HG03575 (cell line): ENCODE measurements around the gene TBL2.
"Not testable (repeated sequence)": the region's sequence is repeated elsewhere in the genome, so short reads cannot be mapped to it uniquely, and the experiment has no call there.

ENCODE experiments used
- ATAC-seq: cut with Tn5 transposase; IDR thresholded peaks from one replicate; pipeline ENCODE4 v1.9.1; 2021; ENCODE audit not compliant: unreplicated experiment, insufficient number of reproducible peaks, low FRiP score; ENCODE audit errors: extremely low read depth

TBL2 gene

DNA sequence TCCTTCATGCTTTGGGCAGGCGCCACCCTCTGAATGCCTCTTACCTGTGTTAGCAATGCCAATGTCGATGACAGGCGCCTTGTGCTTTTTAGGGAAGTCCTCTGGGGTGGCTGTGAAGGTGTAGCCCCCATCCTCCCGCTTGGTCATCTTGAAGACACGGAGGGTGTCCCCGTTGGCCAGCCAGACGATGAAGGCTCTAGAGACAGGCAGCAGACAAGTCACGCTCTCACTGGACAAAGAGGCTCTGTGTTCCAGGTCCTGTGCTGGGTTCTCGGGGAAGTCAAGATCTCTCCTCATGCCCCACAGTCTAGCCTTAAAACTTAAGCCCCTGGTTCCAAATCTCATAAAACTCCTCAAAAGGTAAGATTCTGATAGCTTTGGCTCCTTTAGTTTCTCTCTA, 5.1 kb downstream of the TBL2 start:
- no peak for ATAC-seq

DNA sequence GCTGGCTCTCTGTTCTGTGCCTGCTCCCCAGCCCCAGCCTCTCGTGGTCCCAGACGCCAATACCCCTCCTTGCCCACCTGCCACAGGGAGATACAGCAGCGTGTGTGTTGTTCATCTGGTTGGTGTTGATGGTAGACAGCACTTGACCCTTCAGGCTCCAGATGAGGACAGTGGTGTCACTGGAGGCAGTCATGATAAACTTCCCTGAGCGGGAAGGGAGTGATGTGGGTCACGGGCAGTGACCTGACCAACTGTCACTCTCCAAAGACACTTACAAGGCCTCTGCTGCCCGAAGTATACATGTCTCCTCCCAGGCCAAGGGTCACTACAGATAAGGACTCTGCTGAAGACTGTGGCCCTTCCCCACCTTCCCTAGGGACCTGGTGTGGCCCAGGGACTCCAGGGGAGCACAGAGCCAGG, 5.6 kb downstream of the TBL2 start:
- no peak for ATAC-seq

DNA sequence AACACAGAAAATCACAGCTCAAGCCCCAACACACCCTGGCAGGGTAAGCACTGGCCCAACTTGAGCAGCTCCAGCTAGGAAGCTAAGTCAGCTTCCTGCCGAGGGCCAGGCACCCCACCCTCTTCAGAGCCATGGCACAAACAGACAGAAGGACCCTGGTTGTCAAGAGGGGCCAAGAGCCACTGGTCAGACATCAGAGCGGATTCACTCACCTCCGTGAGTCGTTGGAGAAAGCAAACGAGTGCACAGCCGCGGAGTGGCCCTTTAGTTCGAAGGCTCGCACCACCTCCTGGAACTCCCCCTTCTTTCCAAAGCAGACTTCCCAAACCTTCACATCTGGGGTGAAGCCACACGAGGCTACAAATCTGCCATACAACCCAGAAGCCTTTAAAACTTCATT, 7.4 kb downstream of the TBL2 start:
- no peak for ATAC-seq

DNA sequence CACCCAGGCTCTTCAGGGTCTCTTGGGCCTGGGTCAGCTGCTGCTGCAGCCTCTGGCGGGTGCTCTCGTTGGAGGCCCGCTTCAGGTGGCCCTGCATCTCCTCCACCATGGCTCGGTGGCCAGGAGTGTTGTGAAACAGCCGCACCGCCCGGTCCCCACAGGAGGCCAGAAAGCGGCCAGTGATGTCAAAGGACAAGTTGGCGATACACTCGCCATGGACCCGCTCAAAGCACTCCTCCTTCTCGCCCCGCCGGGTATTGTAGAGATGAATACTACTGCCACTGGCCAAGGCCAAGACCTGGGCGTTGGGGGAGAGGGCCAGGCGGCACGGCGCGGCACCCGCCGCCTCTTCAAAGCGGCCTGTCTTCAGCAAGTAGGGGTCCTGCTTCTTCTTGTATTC, 7.9 kb downstream of the TBL2 start:
- ATAC-seq: no peak

DNA sequence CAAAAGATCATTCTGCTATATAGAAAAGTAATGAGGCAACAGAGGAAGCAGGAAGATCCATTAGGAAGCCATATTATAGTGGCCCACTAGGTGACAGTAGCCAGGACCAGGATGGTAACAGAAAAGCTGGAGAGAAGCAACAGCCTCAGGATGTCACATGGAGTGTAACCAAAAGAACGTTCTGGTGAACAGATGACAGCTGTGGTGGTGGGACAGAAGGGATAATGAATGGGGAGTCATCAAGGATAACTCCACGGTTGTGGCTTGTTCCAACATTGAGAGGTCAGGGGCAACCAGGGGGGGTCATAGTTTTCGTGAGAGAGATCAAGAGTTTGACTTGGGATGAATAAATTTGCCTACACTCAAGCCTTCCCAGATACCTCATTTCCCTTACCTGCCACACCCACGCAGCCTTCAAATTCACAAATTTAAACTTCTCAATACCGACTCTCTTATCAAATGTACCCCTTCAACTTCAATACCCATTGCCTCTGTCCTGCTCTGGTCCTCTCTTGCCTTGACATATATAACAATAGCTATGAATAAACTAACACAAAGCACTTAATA, 9.3 kb downstream of the TBL2 start:
- no peak for ATAC-seq

DNA sequence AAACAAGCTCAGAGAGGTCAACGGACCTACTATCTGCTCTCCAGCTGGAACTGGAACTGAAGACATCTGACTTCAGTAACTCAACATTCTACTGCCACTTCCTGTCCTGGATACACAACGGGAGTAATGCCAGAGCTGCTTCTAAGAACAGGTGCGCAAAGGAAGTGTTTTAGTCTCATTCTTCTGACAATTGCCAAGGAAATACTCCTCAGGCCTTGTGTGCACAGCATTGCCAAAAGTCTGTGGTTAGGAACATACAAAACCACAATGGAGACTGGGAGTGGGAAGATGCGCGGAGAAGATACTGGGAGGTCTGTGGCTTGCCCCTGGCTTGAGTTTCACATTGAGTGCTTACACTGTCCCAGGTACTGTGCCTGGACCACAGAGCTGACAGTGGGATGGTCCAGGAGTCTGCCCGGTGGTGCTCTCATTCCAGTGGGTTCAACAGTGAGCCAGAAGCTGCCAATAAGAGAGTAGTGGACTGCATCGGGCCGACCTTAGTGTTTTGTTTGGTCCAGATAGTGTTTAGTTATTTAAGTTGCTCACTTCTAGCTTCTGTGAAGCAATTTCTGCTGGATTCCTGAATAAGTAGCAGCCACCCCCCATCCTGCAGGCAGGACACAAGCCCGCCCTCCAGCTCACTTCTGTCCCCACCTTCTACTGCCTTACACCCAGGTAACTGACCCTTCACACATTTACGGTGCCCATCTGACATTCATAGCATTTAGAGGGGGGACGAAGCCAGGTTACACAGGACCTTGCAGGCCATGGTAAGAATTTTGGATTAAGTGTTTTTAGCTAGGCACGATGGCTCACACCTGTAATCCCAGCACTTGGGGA, 10.3 kb downstream of the TBL2 start:
- ATAC-seq: no peak

DNA sequence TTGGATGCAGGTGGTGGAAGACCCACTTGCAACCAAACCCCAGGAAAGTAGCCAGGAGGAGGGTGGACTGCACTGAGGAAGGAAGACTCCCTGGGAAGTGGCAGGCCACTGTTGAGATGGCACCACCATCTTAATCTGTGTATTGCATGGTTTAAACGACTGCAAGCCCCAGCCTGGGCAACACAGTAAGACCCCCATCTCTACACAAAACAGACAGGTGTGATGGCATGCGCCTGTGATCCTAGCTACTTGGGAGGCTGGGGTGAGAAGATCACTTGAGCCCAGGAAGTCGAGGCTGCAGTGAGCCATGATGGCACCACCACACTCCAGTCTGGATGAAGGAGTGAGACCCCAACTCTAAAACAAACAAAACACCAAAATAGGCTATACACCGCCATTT, 11.2 kb downstream of the TBL2 start:
- no peak for ATAC-seq

DNA sequence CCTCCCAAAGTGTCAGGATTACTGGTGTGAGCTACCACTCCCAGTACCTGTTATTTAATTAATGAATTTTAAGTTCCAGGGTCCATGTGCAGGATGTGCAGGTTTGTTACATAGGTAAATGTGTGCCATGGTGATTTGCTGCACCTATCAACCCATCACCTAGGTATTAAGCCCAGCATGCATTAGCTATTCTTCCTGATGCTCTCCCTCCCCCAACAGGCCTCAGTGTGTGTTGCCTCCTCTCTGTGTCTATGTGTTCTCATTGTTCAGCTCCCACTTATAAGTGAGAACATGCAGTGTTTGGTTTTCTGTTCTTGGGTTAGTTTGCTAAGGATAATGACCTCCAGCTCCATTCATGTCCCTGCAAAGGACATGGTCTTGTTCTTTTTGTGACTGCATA, 11.9 kb downstream of the TBL2 start:
- not testable (repeated sequence) for ATAC-seq

DNA sequence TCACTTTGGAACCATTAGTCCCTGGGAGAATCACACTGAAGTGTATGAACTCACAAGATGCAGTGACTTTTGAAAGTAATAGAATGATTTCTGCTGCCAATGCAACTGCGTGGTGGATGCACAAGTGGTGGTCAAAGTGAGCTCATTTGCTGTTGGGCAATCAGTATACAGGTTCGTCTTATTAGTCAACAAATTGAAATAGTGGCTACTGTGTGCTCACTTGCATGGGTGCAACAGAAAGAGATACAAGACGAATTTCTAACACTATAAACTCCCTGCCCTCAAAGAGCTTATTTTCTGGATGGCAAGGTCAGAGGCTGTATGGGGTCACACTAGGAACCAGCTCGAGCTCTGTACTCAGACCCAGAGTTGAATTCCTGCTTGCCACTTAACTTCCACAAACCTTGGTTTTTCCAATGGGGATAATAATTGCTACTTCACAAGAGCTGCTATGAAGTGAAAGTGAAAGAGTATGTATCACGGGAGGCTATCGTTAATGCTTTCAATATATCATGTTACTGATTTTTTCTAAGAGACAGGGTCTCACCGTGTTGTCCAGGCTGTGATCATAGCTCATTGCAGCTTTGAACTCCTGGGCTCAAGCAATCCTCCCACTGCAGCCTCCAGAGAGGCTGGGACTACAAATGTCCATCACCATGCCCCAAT, 12.6 kb downstream of the TBL2 start:
- no peak for ATAC-seq

DNA sequence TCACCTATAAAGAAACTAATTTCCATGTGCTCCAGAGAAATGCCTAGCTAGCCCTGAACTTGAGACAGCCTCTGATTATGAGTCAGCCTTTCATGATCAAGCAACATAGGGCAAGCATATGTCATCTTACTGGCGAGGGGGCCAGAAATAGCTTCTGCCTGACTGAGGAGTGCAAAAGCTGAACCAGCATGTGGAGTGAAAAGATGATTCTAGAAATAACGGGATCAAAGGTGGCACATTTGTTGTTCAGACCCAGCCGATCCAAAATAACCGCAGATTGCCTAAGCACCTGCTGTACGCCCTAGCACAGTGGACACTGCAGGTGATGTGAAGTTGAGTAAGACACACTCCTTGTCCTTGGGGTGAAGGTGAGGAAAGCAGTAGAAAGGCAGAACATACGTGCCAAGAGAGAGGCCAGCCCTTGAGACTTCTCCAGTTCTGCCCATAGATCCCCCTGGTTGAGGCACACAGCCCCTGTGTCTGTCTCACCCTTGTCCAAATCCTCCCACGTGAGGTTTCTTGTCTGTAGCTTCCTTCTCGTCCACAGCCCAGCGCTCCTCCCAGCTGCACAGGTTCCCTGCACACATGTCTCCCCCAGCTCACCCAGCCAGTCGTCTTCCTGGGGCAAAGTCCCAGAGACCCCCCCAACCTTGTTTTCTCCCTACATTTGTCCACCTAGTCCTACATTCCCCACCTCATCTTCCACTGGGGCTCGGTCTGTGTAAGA, 18.1 kb downstream of the TBL2 start:
- no peak for ATAC-seq

DNA sequence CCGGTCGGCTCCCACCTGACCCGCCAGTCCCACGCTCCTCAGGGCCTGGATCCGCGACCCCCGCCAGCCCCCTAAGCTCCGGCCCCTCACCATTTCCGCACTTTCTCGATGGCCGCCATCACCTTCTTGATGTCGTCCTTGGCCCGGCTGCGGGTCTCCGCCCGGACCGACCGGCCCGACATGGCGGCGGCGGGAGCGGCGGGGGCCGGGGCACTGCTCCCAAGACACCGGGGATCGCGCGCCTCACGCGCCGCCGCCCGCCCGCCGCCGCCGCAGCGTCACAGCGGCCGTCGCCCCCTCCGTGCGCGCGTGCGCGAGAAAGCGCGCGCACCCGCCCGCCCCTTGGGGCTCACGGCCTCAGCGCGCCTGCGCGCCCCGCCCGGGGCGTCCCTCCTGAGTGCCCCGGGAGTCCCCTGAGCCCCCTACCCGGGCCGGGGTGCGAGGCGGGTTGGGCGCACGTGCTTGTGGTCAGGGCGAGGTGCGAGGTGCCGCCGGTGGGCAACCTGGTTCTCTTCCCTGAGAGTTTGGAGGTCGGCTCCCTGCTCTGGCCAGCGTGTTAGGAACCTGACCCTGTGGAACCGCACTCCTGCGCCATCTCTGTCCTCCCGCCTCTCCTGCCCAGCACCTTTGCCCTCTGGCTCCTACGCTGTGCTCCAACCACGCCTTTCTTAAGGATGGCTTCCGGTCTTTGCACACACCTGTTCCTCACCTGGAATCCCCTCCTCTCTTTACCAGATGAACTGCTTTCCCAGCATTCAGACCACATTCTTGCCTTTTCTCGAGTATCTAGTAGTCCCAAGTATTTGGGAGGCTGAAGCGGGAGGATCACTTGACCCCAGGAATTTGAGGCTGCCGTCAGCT, 20.8 kb downstream of the TBL2 start, which contains the start of gene BCL7B:
BCL7B (minus strand) TSS at position 294 of the 861 bp plus-strand sequence; CDS start at position 182, 112 bp downstream.
- ATAC-seq: no peak

DNA sequence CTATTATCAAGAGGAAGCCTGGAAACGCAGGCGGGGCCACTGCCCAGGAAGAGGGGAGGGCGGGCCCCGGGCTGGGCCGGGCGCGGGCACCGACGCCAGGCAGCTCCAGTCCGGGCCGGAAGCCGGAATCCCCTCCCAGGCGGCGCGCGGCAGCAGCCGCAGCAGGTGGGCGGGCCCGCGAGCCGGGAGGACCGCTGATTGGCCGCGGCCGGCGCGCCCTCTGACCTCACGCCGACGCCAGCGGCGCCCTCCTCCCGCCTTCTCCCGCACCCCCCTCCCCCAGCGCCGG, 21.3 kb downstream of the TBL2 start:
- no peak for ATAC-seq

DNA sequence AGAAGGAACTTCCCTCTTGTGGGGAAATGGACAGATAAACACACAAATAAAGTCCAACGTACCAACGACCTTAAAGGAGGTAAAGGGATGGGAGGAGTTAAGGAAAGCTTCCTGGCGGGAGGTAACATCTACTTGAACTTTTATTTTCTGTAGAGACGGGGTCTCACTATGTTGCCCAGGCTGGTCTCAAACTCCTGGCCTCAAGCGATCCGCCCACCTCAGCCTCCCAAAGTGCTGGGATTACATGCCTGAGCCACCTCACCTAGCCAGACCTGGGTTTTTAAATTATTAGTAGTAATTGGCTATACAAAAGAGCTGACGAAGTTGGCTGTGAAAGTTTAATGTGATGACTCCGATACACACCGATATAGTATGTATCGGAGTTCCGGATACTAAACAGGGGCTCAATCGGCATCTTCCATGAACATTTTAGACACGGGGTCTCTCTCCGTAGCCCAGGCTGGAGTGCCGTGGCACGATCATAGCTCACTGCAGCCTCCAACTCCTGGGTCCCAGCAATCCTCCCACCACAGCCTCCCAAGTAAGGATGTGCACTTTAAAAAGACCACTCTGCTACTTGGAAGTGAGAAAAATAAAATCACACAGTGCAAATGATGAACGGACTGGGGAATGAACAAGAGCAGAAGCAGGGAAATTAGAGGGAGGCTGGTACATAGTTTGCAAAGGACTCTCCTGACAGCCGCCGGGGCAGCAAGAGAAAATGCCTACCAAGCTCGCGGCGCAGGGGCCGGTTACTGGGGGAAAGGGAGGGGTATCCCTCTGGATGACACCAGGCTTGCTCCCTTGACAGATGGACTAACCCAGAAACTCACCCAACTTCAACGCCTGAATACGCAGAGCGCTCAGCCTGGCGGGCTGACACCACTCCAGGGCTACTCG, 21.9 kb downstream of the TBL2 start:
- no peak for ATAC-seq

DNA sequence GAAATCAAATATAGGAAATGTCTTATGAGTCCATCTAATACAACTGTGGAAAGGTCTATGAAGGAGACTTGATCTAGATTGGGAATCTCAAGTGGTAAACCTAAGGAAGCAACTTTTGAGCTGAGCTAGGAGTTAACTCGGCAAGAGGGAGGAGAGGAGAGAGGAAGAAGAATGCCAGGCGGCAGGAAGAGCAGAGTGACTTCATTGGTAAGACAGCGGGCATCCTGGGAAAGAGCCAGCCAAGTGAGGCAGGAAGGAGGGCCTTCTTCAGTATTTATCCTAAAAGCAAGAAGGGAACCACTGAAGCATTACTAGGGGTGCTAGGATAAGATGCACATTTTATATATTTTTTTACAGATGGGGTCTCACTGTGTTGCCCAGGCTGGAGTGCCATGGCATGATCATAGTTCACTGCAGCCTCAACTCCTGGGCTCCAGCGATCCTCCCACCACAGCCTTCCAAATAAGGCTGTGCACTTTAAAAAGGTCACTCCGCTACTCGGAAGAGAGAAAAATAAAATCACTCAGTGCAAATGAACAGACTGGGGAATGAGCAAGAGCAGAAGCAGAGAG, 22.9 kb downstream of the TBL2 start:
- no peak for ATAC-seq

DNA sequence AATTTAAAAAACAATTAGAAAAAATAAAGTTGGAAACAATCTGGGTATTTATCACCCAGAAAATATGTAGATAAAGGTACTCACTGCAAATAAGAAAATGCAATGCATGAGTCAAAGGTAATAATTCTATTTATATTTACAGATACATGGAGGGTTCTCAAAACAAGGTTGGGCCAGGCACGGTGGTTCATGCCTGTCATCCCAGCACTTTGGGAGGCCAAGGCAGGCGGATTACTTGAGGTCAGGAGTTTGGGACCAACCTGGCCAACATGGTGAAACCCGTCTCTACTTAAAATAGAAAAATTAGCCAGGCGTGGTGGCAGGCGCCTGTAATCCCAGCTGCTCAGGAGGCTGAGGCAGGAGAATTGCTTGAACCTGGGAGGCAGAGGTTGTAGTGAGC, 28.3 kb downstream of the TBL2 start:
- not testable (repeated sequence) for ATAC-seq

DNA sequence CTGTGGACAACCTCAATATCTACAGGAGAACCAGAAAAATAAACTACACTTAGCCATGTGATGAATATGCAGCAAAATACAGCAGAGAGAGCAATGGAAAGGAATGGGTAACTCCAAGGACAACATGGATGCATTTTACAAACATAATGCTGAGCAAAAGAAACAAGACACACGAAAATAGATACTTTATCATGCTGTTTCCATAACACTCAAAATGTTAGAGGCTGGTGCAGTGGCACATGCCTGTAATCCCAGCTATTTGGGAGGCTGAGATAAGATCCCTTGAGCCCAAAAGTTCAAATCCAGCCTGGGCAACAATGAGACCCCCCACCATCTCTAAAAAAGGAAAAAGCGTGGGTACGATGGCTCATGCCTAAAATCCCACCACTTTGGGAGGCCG, 29.2 kb downstream of the TBL2 start:
- no peak for ATAC-seq

DNA sequence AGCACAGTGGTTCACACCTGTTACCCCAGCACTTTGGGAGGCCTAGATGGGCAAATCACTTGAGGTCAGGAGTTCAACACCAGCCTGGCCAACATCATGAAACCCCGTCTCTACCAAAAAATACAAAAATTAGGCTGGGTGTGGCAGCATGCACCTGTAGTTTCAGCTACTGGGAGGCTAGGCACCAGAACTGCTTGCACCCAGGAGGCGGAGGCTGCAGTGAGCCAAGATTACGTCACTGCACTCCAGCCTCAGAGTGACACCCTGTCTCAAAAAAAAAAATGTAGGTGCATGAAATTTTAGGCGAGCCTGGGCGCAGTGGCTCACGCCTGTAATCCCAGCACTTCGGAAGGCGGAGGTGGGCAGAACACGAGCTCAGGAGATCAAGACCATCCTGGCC, 30.5 kb downstream of the TBL2 start:
- no peak for ATAC-seq

DNA sequence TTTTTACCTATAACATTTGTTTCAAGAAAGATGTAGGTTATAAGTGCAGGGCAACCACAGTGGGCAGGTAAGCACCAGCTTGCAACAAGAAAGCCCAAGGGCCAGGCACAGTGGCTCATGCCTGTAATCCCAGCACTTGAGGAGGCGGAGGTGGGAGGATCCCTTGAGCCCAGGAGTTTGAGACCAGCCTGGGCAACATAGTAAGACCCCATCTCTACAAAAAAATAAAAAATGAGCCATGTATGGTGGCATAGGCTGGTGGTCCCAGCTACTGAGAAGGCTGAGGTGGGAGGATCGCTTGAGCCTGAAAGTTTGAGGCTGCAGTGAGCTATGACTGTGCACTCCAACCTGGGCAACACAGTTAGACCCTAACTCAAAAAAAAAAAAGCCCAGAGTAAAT, 33.7 kb downstream of the TBL2 start:
- ATAC-seq: no peak
